BE2C (cell line): Measurements from ENCODE around the gene ARL11.
"Not testable (repeated sequence)": the region's sequence is repeated elsewhere in the genome, so short reads cannot be mapped to it uniquely, and the experiment has no call there.

Source experiments
- DNase-seq: peaks from one replicate; pipeline ENCODE4 v3.0.0-alpha.2; 2020
- H3K27me3 ChIP-seq: fragments of 250-450 bp; sonication (Bioruptor Pico); 2 replicates; pipeline ENCODE4 v1.5.1; 2020; ENCODE audit warnings: mild to moderate bottlenecking
- H3K36me3 ChIP-seq: fragments of 250-450 bp; sonication (Bioruptor Pico); 2 replicates; pipeline ENCODE4 v1.5.1; 2020; ENCODE audit warnings: mild to moderate bottlenecking
- H3K4me1 ChIP-seq: fragments of 250-450 bp; sonication (Bioruptor Pico); 2 replicates; pipeline ENCODE4 v1.5.1; 2020
- H3K4me3 ChIP-seq: 2 replicates; pipeline ENCODE4 v1.5.1; 2011; ENCODE audit warnings: low read depth, low read length
- H3K9me3 ChIP-seq: fragments of 250-450 bp; sonication (Bioruptor Pico); 2 replicates; pipeline ENCODE4 v1.5.1; 2020
- TF ChIP-seq, protein P1 (sequence below): IDR thresholded peaks from 2 replicates; pipeline ENCODE4 v1.5.1; 2012; ENCODE audit warnings: mild to moderate bottlenecking, low read depth, low read length

ARL11 gene

DNA sequence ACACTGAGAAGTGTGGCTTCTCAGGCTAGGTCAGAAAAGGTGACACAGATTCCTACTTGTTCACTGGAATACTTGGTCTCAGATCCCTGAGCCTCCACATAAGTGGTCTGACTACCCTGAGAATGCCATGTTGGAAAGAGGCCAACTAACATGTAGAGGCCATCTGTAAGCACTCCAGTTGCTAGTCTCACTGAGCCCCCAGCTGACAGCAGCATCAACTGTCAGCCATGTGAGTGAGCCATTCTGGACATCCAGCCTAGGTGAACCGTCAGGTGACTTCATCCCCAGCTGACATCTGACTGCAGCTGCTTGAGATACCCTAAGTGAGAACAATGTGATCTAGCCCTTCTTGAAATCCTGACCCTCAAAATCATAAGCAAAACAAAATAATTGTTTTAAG lies 18.1 kb upstream of the ARL11 start:
- H3K4me1 ChIP-seq, result no peaks in the 10 kb centered on the region
- DNase-seq, result peak; percentile 62
- TF ChIP-seq, protein P1, sequence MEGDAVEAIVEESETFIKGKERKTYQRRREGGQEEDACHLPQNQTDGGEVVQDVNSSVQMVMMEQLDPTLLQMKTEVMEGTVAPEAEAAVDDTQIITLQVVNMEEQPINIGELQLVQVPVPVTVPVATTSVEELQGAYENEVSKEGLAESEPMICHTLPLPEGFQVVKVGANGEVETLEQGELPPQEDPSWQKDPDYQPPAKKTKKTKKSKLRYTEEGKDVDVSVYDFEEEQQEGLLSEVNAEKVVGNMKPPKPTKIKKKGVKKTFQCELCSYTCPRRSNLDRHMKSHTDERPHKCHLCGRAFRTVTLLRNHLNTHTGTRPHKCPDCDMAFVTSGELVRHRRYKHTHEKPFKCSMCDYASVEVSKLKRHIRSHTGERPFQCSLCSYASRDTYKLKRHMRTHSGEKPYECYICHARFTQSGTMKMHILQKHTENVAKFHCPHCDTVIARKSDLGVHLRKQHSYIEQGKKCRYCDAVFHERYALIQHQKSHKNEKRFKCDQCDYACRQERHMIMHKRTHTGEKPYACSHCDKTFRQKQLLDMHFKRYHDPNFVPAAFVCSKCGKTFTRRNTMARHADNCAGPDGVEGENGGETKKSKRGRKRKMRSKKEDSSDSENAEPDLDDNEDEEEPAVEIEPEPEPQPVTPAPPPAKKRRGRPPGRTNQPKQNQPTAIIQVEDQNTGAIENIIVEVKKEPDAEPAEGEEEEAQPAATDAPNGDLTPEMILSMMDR, result no peak
- H3K36me3 ChIP-seq, result no peaks in the 10 kb centered on the region
- H3K27me3 ChIP-seq, result no peaks in the 10 kb centered on the region
- no peak overlapping the region for H3K4me3 ChIP-seq
- H3K9me3 ChIP-seq, result no peaks in the 10 kb centered on the region

DNA sequence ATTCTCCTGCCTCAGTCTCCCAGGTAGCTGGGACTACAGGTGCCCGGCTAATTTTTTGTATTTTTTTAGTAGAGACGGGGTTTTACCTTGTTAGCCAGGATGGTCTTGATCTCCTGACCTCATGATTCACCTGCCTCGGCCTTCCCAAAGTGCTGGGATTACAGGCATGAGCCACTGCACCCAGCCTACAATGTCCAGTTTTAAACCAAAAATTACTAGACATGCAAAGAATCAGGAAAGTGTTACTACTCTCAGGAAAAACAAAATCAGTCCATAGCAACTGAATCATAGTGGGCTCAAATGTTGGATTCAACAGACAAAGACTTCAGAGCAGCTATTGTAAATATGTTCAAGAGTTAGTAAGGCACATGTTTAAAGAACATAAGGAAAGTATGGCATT lies 16.3 kb upstream of the ARL11 start:
- H3K4me1 ChIP-seq, H3K4me3 ChIP-seq, H3K27me3 ChIP-seq: not testable (repeated sequence)

DNA sequence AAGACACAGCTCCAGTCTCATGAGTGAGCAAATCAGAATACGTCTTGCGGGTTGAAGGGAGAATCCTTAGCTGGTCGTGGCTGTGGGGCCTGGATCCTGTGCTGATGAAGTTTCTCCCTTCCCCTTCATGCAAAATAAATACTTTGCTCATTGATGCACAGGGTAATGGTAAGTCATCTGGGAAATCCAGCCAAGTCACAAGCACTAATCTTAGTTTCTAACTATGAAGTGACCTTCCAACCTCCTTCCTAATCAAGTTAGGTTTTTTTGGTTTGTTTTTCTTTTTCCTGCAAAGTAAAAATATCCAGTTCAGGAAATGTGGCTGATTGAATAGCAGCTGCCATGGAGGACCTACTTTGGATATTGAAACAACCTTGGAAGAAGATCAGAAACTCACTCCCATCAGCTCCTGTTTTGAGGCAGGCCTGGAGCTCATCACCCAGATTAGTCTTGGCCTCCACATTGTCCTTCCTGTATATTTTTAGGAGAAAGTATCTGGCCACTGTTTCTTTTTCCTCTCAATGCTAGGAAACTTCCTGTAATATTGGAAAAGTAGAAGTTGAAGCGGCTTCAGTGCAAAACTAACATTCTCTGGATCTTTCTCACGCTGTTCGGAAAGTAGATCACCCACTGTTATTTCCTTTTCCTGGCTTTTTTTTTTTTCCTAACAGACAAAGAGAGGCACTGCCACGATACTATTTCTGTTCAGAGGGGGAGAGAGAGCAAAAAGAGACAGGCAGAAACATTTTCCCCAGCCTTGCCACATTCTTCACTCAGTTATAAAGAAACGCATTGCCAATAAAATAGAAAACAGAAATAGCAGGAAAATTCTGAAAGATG lies 12.3 kb upstream of the ARL11 start:
- H3K4me3 ChIP-seq, result no peak overlapping the region
- TF ChIP-seq, protein P1, result no peak

More for the DNA sequence above, 16.3 kb upstream of the ARL11 start:
- not testable (repeated sequence) for H3K36me3 ChIP-seq, DNase-seq, H3K9me3 ChIP-seq

DNA sequence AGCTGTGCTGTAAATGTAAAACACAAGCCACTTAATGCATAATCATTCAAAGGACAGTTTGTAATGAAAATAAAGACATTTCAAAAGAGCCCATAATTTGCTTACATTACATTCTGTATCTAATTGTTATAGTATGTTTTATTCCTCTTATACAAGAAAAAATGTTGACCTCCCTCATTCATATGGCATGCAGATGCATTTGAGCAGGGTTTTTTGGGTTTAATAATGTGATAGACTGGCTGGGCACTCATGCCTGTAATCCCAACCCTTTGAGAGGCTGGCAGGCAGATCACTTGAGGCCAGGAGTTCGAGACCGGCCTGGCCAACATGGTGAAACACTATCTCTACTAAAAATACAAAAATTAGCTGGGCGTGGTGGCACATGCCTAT lies 11.6 kb upstream of the ARL11 start:
- Histone ChIP-seq H3K27me3 (no peaks in the 10 kb centered on the region), H3K4me1 (no peaks in the 10 kb centered on the region), H3K9me3 (no peaks in the 10 kb centered on the region), H3K36me3 (no peaks in the 10 kb centered on the region), H3K4me3 (no peak overlapping the region)
- DNase-seq, result no peak
- TF ChIP-seq, protein P1, result no peak

More for the DNA sequence above, 12.3 kb upstream of the ARL11 start:
- Histone ChIP-seq H3K36me3 (no peaks in the 10 kb centered on the region), H3K9me3 (no peaks in the 10 kb centered on the region), H3K27me3 (no peaks in the 10 kb centered on the region), H3K4me1 (no peaks in the 10 kb centered on the region)
- no peak for DNase-seq

DNA sequence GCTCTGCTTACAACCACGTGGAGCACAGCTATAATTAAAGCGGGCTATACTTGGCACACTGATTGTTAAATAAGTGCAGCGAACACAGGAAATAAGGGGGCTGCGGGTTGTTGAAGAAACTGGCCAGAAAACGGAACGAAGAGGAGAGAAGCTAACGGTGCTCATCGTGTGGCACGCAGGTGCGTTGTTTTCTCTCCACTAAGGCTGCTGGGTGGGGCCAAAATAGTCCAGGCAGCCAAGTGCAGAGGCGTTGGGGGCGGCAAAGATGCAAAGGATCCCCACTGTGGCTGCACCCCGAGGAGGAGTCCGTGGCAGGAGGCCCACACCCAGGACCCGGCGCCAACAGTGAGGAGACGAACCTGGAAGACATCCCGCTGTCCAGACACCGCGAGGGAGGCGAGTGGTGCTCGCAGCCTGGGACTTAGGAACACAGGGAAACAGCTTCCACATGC lies 8.1 kb upstream of the ARL11 start:
- Histone ChIP-seq H3K27me3 (no peaks in the 10 kb centered on the region), H3K9me3 (no peaks in the 10 kb centered on the region), H3K36me3 (no peaks in the 10 kb centered on the region), H3K4me1 (no peaks in the 10 kb centered on the region), H3K4me3 (peak overlapping the region; percentile 55)
- TF ChIP-seq, protein P1, result no peak
- no peak for DNase-seq

DNA sequence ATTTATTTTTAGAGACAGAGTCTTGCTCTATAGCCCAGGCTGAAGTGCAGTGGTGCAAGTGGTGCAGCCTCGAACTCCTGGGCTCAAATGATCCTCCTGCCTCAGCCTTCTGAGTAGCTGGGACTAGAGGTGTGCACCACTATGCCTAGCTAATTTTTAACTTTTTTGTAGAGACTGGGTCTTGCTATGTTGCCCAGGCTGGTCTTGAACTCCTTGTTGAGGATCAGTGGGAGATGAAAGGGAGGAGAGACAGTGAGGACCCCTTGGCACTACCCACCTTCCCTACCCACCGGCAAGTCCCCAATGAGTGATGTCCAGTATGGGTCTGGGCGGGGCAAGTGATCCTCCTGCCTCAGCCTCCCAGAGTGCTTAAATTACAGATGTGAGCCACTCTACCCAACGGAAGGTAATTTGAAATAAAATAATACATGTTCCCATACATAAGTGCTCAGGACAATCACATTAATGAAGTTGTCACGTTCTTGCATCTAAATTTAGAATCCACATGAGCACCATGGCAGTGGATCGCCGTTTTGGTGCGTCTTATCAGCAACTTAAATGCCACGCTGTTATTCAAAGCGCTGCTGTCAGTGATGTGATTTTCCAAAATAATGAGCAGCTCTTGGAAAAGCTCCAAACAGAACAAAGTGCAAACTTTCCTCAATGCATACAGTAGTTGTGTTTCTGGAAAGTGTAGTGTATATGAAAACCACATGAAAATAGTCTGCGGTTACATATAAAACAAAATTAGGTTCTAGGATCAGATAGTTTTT lies 5.9 kb upstream of the ARL11 start:
- Histone ChIP-seq H3K4me3 (no peak overlapping the region), H3K4me1 (no peaks in the 10 kb centered on the region), H3K36me3 (no peaks in the 10 kb centered on the region), H3K9me3 (no peaks in the 10 kb centered on the region), H3K27me3 (no peaks in the 10 kb centered on the region)
- no peak for DNase-seq
- TF ChIP-seq, protein P1, result no peak
